GM12891 (cell line): ENCODE data around the gene BFSP1.
A peak's percentile ranks its signal among the peaks of the same experiment; 100 is the strongest.

Source experiments
- DNase-seq: peaks from one replicate; pipeline ENCODE4 v3.0.0; 2011; ENCODE audit warnings: low spot score; ENCODE audit not compliant: insufficient read length
- FAIRE-seq: peaks from 2 replicates; lab custom pipeline; 2011; peaks lifted over from hg19 to GRCh38; lab: Jason Lieb, UNC
- PAX5 ChIP-seq: IDR thresholded peaks from 2 replicates; pipeline ENCODE4 v1.6.1; 2011; ENCODE audit warnings: low read length, moderate library complexity, mild to moderate bottlenecking; ENCODE audit not compliant: insufficient read depth, severe bottlenecking
- POLR2A ChIP-seq: IDR thresholded peaks from 2 replicates; pipeline ENCODE4 v1.6.1; 2011; ENCODE audit warnings: low read depth, low read length, control low read depth
- POLR2AphosphoS5 ChIP-seq: IDR thresholded peaks from 2 replicates; pipeline ENCODE4 v1.6.1; 2011; ENCODE audit warnings: low read depth, low read length, control low read depth
- POU2F2 ChIP-seq: IDR thresholded peaks from 2 replicates; pipeline ENCODE4 v1.6.1; 2011; ENCODE audit warnings: low read depth, mild to moderate bottlenecking, control low read depth, low read length, moderate library complexity
- SPI1 ChIP-seq: IDR thresholded peaks from 2 replicates; pipeline ENCODE4 v1.6.1; 2011; ENCODE audit warnings: low read depth, low read length, control low read depth
- TAF1 ChIP-seq: IDR thresholded peaks from 2 replicates; pipeline ENCODE4 v1.6.1; 2011; ENCODE audit warnings: low read depth, low read length, control low read depth

Gene BFSP1

GRCh38 chr20:17541596-17541995 lies 10.4 kb upstream of the BFSP1 start:
- DNase-seq (no peak), FAIRE-seq (no peak)
- no peak for TF ChIP-seq POLR2AphosphoS5
- TF ChIP-seq PAX5, result no peak
- TF ChIP-seq SPI1, result no peak
- no peak for TF ChIP-seq TAF1
- TF ChIP-seq POLR2A, result no peak
- no peak for TF ChIP-seq POU2F2

GRCh38 chr20:17538517-17539170 lies 7.5 kb upstream of the BFSP1 start:
- DNase-seq, result no peak
- FAIRE-seq, result peak; percentile 75
- TF ChIP-seq SPI1 (peak; percentile 46), POU2F2 (peak; percentile 70; the same call in 1 of the 2 replicates), TAF1 (no peak)

- DNase-seq (no peak), FAIRE-seq (no peak)
- TF ChIP-seq TAF1, result no peak
- TF ChIP-seq PAX5, result no peak
- no peak for TF ChIP-seq POLR2A
- no peak for TF ChIP-seq POU2F2
- TF ChIP-seq SPI1, result no peak
- no peak for TF ChIP-seq POLR2AphosphoS5
Measured at GRCh38 chr20:17537959-17538358, 6.8 kb upstream of the BFSP1 start.

GRCh38 chr20:17536944-17537444 lies 5.8 kb upstream of the BFSP1 start:
- peak; percentile 41 for DNase-seq
- TF ChIP-seq TAF1 (no peak), POU2F2 (peak; percentile 88; the same call in 1 of the 2 replicates)
- peak; percentile 89 for FAIRE-seq

GRCh38 chr20:17534077-17534476 lies 2.9 kb upstream of the BFSP1 start:
- DNase-seq (no peak), FAIRE-seq (no peak)
- TF ChIP-seq TAF1 (no peak), POLR2A (no peak), POLR2AphosphoS5 (no peak), SPI1 (no peak), PAX5 (no peak), POU2F2 (no peak)

- DNase-seq (no peak), FAIRE-seq (peak; percentile 33)
- TF ChIP-seq TAF1 (no peak), POU2F2 (no peak), PAX5 (no peak), POLR2AphosphoS5 (no peak)
Measured at GRCh38 chr20:17533396-17533795, 2.2 kb upstream of the BFSP1 start.

GRCh38 chr20:17531665-17532025 lies 466 bp upstream of the BFSP1 start:
- TF ChIP-seq POLR2A, result no peak
- TF ChIP-seq SPI1, result no peak
- TF ChIP-seq TAF1, result no peak
- TF ChIP-seq POU2F2, result no peak
- no peak for TF ChIP-seq PAX5
- FAIRE-seq (no peak), DNase-seq (no peak)

- no peak for TF ChIP-seq POLR2AphosphoS5
- no peak for TF ChIP-seq POU2F2
- no peak for TF ChIP-seq TAF1
- TF ChIP-seq SPI1, result no peak
- TF ChIP-seq PAX5, result no peak
- TF ChIP-seq POLR2A, result no peak
- DNase-seq (no peak), FAIRE-seq (no peak)
Measured at GRCh38 chr20:17530153-17530552, 1.0 kb downstream of the BFSP1 start.

GRCh38 chr20:17529586-17529985 lies 1.6 kb downstream of the BFSP1 start:
- DNase-seq (no peak), FAIRE-seq (no peak)
- no peak for TF ChIP-seq POU2F2
- no peak for TF ChIP-seq TAF1
- TF ChIP-seq SPI1, result no peak
- TF ChIP-seq POLR2AphosphoS5, result no peak
- no peak for TF ChIP-seq POLR2A
- TF ChIP-seq PAX5, result no peak

- TF ChIP-seq SPI1, result no peak
- TF ChIP-seq POLR2AphosphoS5, result no peak
- TF ChIP-seq TAF1, result no peak
- no peak for TF ChIP-seq POLR2A
- TF ChIP-seq PAX5, result no peak
- TF ChIP-seq POU2F2, result no peak
- DNase-seq (no peak), FAIRE-seq (peak; percentile 83)
Measured at GRCh38 chr20:17525650-17526049, 5.5 kb downstream of the BFSP1 start.

GRCh38 chr20:17525132-17525531 lies 6.0 kb downstream of the BFSP1 start:
- no peak for FAIRE-seq

More at GRCh38 chr20:17525132-17525531, 6.0 kb downstream of the BFSP1 start:
- TF ChIP-seq PAX5 (no peak), POLR2A (no peak), POLR2AphosphoS5 (no peak), TAF1 (no peak), SPI1 (no peak), POU2F2 (no peak)
- DNase-seq, result no peak
